Muscle layer of colon (tissue), 2 donors: ENCODE results near the gene THEM4.

Source experiments
- H3K27ac ChIP-seq: one replicate; pipeline ENCODE4 v1.7.0; 2013; ENCODE audit warnings: low read depth, mild to moderate bottlenecking, low read length, moderate library complexity
- H3K27me3 ChIP-seq, 2 donors: one replicate each; pipeline ENCODE4 v1.7.0; 2013; ENCODE audit warnings: low read length in 2 of 2, mild to moderate bottlenecking in 2 of 2; ENCODE audit not compliant: insufficient read depth in 2 of 2, control insufficient read depth in 1 of 2
- H3K36me3 ChIP-seq: one replicate; pipeline ENCODE4 v1.7.0; 2013; ENCODE audit warnings: mild to moderate bottlenecking, low read length; ENCODE audit not compliant: insufficient read depth
- H3K4me1 ChIP-seq: one replicate; pipeline ENCODE4 v1.7.0; 2013; ENCODE audit warnings: mild to moderate bottlenecking, low read length; ENCODE audit not compliant: insufficient read depth
- H3K4me3 ChIP-seq, 2 donors: one replicate each; pipeline ENCODE4 v1.7.0; 2013; ENCODE audit warnings: low read length in 2 of 2, low read depth in 1 of 2, mild to moderate bottlenecking in 1 of 2, moderate library complexity in 1 of 2
- H3K9ac ChIP-seq: one replicate; pipeline ENCODE4 v1.7.0; 2013; ENCODE audit warnings: low read length
- H3K9me3 ChIP-seq: one replicate; pipeline ENCODE4 v1.7.0; 2013; ENCODE audit warnings: mild to moderate bottlenecking, low read length
- donor health status: abdominal sarcoma.
- donor health status: Adenocarcinoma of cecum.

THEM4 gene

DNA sequence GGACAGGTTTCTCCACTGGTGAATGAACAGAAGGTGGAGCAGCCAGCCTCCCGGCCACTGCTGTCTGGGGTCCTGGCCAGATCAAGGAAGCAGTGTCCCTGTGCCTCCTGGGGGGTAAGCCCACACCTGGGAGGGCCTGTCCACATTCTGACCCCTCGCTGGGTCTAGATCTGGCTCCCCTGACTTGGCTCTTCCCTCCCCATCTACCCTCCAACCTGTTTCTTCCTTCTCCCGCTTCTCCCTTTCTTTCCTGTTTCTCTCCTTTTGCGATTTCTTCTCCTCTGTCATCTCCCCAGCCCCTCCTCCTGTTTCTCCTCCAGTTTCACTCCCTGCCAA, 78.1 kb downstream of the THEM4 start:
- Histone ChIP-seq H3K9ac (no peak overlapping the region), H3K36me3 (no peaks in the 10 kb centered on the region), H3K4me1 (peaks cover 5% of the 10 kb centered on the region), H3K9me3 (no peaks in the 10 kb centered on the region), H3K27me3 (peaks cover 2 to 12% of the 10 kb centered on the region in 2 donors), H3K27ac (no peak overlapping the region), H3K4me3 (no peak overlapping the region)

DNA sequence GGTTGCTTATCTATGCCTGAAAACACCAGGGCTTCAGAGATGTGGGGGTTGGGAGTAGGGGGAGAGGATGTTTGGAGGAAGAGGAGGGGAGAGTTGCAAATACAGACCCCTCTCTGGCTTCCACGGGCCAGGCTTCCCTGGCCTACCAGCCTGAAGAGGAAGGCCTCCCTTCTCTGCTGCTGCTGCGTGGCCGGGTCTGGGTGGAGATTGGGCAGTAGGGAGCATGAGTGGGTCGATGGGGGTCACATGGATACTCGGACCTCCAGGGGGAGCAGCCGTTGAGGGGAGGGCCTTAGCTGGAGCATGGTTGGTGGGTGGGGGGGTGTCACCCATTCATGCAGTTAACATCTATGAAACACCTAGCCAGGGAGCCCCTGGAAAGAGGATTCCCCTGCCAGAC, 79.3 kb downstream of the THEM4 start:
- Histone ChIP-seq H3K9ac (no peak overlapping the region), H3K27me3 (peaks cover 0 to 12% of the 10 kb centered on the region in 2 donors), H3K36me3 (no peaks in the 10 kb centered on the region), H3K4me3 (no peak overlapping the region), H3K9me3 (no peaks in the 10 kb centered on the region), H3K4me1 (peaks cover 5% of the 10 kb centered on the region), H3K27ac (no peak overlapping the region)

DNA sequence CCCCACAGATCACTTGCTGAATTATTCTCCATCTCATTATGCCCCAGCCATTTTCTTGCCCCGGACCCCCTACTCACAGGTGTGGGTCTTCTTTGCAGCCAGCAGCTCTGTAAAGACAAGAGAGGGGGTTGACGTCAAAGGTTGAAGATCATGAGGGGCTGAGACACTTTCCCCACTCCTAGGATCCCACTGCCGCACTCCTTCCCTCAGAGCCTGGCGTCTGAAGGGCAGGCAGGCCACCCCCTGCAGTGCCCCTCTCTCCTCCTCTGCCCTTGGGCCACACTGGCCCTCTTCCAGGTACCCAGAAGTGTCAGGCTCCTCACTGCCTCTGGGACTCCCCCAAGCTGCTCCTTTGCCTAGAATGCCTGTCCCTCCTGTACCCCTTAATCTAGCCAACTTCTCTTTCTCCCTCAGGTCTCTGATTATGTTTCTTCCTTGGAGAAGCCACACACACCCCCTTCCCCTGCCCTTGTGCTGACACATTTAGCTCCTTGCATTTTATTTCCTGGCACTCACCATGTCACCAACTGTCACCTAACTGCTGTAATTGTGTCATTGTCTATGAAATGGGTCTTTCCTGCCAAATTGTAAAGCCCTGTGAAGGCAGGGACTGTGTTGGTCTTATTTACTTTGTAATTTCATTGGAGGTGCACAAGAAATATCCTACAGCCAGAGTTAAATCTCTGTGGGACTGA, 79.8 kb downstream of the THEM4 start:
- Histone ChIP-seq H3K4me3 (no peak overlapping the region), H3K36me3 (no peaks in the 10 kb centered on the region), H3K4me1 (peaks cover 5% of the 10 kb centered on the region), H3K27me3 (peaks cover 0 to 12% of the 10 kb centered on the region in 2 donors), H3K27ac (no peak overlapping the region), H3K9ac (no peak overlapping the region), H3K9me3 (no peaks in the 10 kb centered on the region)

DNA sequence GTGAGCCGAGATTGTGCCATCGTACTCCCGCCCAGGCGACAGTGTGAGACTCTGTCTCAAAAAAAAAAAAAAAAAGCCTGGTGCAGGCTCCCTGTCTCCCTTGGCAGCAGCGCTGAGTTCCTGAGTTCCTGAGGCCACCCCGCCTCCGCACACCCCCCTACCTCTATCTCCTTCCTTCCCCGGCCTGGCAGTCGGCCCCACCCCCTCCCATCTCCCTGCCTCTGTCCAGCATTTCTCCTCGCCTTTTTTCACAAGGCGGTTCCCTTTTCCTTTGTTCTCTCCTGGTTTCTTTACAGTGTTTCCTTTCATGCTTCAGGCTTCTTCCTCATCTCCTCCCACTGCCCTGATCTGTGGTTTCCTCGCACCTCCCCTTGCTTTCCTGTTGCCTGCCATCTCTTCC, 80.4 kb downstream of the THEM4 start:
- H3K27ac ChIP-seq = no peak overlapping the region
- peaks cover 0 to 12% of the 10 kb centered on the region in 2 donors for H3K27me3 ChIP-seq
- H3K9ac ChIP-seq = no peak overlapping the region
- no peaks in the 10 kb centered on the region for H3K9me3 ChIP-seq
- H3K36me3 ChIP-seq = no peaks in the 10 kb centered on the region
- no peak overlapping the region for H3K4me3 ChIP-seq
- peaks cover 5% of the 10 kb centered on the region for H3K4me1 ChIP-seq

DNA sequence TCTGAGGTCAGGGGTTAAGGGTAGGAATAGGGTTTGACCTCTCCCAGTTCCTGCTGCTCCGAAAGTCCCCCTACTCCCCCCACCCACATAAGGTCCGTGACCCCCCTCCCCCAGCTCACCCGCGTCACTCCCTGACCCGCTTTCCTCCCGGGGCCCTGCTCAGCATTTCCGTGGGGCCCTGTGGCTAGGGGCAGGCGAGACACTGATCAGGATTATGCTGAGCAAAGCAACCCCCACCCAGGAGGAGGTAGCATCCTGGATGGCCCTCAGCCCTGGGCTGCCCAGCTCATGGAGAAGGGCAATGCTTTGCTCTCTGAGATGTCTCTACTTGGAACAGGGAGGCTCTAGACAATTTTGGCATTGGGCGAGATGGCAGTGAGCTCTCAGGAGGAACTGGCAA, 81.5 kb downstream of the THEM4 start:
- Histone ChIP-seq H3K4me1 (peaks cover 5% of the 10 kb centered on the region), H3K9ac (no peak overlapping the region), H3K27me3 (peaks cover 0 to 8% of the 10 kb centered on the region in 2 donors), H3K4me3 (no peak overlapping the region), H3K27ac (no peak overlapping the region), H3K9me3 (no peaks in the 10 kb centered on the region), H3K36me3 (no peaks in the 10 kb centered on the region)

DNA sequence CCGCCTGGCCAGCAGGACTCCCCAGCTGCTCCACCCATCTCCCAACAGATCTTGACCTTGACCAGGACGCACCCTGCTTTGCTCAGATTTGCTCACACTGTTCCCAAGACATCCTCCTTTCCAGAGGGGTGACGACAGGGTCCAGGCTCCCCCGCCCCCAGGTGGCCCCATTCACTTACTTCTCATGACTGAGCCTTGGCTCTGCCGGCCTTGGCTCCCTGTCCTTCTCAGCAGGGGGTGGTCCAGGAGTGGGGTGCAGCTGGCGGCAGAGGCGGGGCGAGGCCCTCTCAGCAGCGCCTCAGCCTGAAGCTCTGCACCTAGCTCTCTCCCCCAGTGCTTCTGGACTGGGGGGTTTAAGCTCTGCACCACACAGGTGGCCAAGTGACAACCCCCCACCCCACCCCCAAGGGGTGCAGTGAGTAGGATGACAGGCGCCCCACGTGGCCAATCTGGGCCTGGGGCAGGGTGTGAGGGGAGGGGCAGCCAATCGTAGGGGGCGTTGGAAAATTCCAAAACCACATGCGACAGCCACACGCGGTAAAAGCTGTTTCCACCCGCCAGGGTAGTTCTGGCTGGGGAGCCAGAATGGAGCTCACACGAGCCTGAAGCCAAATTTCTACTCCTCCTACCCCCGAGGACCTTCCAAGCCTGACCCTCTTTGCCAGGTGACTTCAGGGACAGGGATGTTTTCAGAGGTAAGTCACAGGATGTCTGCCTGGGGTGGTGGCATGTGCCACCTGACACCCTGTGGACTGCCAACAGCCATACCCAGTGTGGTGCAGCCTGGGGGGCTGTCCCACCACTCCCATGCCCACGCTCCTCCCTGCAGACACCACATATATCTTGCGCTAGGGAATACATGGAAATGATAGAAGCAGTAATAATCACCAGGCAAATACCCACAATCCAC, 83.3 kb downstream of the THEM4 start:
- no peak overlapping the region for H3K4me3 ChIP-seq
- no peak overlapping the region for H3K27ac ChIP-seq
- no peaks in the 10 kb centered on the region for H3K9me3 ChIP-seq
- no peaks in the 10 kb centered on the region for H3K36me3 ChIP-seq
- peaks cover 0 to 1% of the 10 kb centered on the region in 2 donors for H3K27me3 ChIP-seq
- H3K9ac ChIP-seq = no peak overlapping the region
- peaks cover 5% of the 10 kb centered on the region for H3K4me1 ChIP-seq

DNA sequence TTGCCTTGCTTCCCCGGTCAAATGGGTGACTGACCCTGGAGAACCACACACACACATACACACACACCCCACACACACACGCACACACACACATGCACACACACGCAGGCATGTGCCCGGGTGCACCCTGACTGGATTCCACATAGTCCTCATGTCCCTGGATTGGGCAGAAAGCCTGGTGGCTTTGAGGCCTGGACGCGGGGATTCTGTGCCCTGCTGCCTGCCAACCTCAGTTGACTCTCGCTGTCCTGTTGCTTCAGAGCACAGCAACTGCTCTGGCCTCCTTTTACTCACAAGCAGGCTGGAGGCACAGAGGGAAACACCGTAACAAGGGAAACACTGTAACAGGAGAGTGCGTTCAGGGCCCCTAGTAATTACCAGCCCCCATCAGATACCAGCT, 84.1 kb downstream of the THEM4 start:
- Histone ChIP-seq H3K4me3 (no peak overlapping the region), H3K4me1 (peaks cover 5% of the 10 kb centered on the region), H3K27me3 (no peaks in the 10 kb centered on the region), H3K9ac (no peak overlapping the region), H3K9me3 (no peaks in the 10 kb centered on the region), H3K36me3 (no peaks in the 10 kb centered on the region), H3K27ac (no peak overlapping the region)
